Upper lobe of left lung (tissue), 4 donors: ENCODE measurements around the gene COBLL1.

Experiments used
- POLR2A ChIP-seq, 4 donors: fragments of 450-650 bp; IDR thresholded peaks; one replicate each; pipeline ENCODE4 v1.5.1; 2016 to 2017; ENCODE audit warnings: antibody characterized with exemption in 4 of 4, mild to moderate bottlenecking in 2 of 4
- POLR2AphosphoS5 ChIP-seq, 2 donors: sonication (generic); formaldehyde crosslinking; IDR thresholded peaks; one replicate each; pipeline ENCODE4 v1.5.1; 2017; ENCODE audit warnings: antibody characterized with exemption in 2 of 2

- TF ChIP-seq POLR2A (IDR thresholded peaks at IDR 0.05) (no peak), POLR2AphosphoS5 (IDR thresholded peaks at IDR 0.05) (no peak)
Measured at GRCh38 chr2:164812378-164812777, 29.2 kb downstream of the COBLL1 start.
